ENCODE data around the gene HEYL.

- no peak for TF ChIP-seq CTCF (IDR thresholded peaks at IDR 0.05)
- TF ChIP-seq EP300 (IDR thresholded peaks at IDR 0.05) = no peak
- TF ChIP-seq POLR2A (IDR thresholded peaks at IDR 0.05) = no peak
Measured at GRCh38 chr1:39633422-39633821, 6.0 kb downstream of the HEYL start.
